Measurements from ENCODE around the gene FEM1A. TPM values are rescaled to one million over a fixed set of nuclear protein-coding genes. Genes with fewer than 3 reads are reported as not detected.
"Not testable (repeated sequence)": the region's sequence is repeated elsewhere in the genome, so short reads cannot be mapped to it uniquely, and the experiment has no call there.

Gene FEM1A
- total RNA-seq, 2 donors from 2014 or later: 9.3 to 11.4 TPM

DNA sequence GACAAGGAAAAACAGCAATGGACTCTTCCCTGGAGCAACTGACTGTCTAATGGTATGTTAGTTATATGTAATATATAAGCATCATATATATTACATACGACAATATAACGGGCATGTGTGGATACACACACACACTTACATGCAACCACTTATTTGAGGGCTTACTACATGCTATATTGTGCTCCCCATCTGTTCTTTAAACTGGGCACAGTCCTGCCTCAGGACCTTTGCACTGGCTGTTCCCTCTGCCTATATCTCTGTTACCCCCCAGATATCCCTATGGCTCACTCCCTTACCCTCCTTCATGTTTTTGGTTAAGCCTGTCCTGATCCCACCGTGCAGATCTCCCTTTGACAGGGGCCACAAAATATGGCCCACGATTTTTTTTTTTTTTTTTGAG, 29.7 kb downstream of the FEM1A start:
- Mint-ChIP-seq H3K9me3 (no peaks in the 10 kb centered on the region), H3K27ac (no peak overlapping the region), H3K36me3 (peaks cover 0 to 13% of the 10 kb centered on the region in 2 donors)
- DNase-seq (ENCODE audit: low spot score in 2 of 2) (no peak), ATAC-seq (no peak)

DNA sequence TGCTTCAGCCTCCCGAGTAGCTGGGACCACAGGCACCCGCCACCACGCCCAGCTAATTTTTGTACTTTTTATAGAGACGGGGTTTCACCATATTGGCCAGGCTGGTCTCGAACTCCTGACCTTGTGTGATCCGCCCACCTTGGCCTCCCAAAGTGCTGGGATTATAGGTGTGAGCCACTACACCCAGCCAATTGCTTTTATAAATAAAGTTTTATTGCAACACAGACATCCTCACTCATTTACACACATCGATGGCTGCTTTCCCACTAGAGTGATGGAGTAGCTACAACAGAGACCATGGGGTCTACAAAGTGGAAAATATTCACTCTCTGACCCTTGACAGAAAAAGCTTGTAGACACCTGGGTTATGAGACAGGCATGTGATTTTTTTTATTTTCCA, 30.8 kb downstream of the FEM1A start:
- not testable (repeated sequence) for H3K36me3 Mint-ChIP-seq; DNase-seq (ENCODE audit: low spot score in 2 of 2); ATAC-seq; H3K9me3 Mint-ChIP-seq; H3K27ac Mint-ChIP-seq

DNA sequence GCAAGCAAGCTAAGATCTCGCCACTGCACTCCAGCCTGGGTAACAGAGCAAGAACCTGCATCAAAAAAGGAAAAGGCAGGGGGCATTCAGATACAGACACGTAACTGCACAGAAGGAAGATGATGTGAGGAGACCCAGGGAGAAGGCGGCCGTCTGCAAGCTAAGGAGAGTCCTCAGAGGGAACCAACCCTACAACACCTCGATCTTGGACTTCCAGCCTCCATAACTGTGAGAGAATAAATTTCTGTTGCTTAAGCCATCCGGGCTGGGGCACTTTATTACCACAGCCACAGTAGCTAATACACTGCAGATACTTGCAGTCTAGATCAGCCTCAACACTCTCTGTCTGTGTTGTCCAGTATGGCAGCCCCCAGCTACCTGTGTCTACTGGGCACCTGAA, 32.0 kb downstream of the FEM1A start:
- Mint-ChIP-seq H3K9me3 (no peaks in the 10 kb centered on the region), H3K36me3 (no peaks in the 10 kb centered on the region), H3K27ac (peak overlapping the region in 1 of 2 donors; percentile 81)
- ATAC-seq (no peak), DNase-seq (ENCODE audit: low spot score in 2 of 2) (no peak)

DNA sequence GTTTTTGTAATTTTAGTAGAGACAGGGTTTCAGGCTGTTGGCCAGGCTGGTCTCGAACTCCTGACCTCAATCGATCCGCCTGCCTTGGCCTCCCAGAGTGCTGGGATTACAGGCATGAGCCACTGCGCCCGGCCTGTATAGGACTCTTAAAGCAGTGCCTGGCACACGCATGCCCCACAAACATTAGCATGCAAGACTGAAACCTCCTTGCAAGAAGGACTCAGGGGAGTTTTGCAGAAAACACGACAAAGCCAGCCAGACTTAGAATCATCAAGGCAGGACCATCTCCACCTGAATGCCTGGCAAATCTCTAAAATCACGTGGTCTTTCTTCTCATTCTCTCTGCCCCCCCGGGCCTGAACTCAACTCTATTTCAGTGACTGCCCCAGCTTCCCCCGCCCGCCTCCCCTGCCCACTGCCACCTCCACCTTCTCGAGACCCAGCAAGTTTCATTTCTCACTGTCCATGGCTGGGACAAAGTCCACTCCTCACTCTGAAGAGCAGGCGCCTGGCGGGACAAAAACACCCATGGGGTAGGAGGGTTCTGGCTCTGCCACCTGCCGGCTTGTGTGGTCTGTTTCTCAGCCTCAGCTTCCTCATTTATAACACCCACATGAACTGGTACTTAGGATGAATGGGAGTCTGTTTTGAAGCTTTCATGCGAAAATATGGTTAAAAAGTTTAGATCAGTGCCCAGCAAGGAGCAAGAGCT, 37.6 kb downstream of the FEM1A start:
- peak overlapping the region; percentile 62 to 68 for H3K27ac Mint-ChIP-seq
- DNase-seq (ENCODE audit: low spot score in 2 of 2) (no peak), ATAC-seq (no peak)
- H3K36me3 Mint-ChIP-seq: peaks cover 9 to 19% of the 10 kb centered on the region in 2 donors
- H3K9me3 Mint-ChIP-seq: no peaks in the 10 kb centered on the region

DNA sequence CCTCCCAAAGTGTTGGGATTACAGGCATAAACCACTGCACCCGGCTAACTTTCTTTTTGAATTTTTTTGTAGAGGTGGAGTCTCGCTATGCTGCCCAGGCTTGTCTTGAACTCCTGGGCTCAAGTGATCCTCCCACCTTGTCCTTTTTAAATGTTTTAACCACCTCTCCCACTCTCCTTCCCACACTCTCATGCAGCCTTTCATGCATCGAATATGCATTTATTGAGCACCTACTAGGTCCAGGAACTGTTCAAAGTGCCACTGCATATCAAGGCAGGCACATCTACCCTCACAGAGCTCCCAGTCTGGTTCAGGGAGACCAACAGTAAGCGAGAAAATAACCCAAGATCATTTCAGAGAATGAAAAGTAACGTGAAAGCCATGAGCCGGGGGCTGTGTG, 38.8 kb downstream of the FEM1A start:
- no peaks in the 10 kb centered on the region for H3K9me3 Mint-ChIP-seq
- peaks cover 9 to 19% of the 10 kb centered on the region in 2 donors for H3K36me3 Mint-ChIP-seq
- ATAC-seq: no peak
- H3K27ac Mint-ChIP-seq: peak overlapping the region; percentile 90 to 96
- DNase-seq (ENCODE audit: low spot score in 2 of 2): no peak

DNA sequence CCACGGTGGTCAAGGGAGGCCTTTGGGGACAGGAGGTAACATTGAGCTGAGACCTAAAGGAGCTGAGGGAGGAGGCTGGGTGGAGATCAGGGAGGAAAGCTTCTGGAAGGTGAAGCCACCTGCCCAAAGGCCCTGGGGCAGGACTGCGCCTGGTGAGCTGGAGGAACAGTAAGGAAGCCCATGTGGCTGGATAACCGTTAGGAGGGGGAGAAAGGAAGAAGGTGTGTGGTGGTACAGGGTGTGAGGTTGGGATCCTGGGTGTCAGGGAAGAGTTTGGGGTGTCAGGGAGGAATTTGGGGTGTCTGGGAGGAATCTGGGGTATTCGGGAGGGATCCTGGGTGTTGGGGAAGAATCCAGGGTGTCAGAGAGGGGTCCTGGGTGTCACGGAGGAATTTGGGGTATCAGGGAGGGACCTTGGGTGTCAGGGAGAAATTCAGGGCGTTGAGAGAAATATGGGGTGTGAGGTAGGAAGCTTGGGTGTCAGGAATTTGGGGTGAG, 39.3 kb downstream of the FEM1A start:
- H3K9me3 Mint-ChIP-seq: no peaks in the 10 kb centered on the region
- peaks cover 9 to 19% of the 10 kb centered on the region in 2 donors for H3K36me3 Mint-ChIP-seq
- H3K27ac Mint-ChIP-seq: peak overlapping the region; percentile 90 to 96
- DNase-seq (ENCODE audit: low spot score in 2 of 2) (no peak), ATAC-seq (no peak)

DNA sequence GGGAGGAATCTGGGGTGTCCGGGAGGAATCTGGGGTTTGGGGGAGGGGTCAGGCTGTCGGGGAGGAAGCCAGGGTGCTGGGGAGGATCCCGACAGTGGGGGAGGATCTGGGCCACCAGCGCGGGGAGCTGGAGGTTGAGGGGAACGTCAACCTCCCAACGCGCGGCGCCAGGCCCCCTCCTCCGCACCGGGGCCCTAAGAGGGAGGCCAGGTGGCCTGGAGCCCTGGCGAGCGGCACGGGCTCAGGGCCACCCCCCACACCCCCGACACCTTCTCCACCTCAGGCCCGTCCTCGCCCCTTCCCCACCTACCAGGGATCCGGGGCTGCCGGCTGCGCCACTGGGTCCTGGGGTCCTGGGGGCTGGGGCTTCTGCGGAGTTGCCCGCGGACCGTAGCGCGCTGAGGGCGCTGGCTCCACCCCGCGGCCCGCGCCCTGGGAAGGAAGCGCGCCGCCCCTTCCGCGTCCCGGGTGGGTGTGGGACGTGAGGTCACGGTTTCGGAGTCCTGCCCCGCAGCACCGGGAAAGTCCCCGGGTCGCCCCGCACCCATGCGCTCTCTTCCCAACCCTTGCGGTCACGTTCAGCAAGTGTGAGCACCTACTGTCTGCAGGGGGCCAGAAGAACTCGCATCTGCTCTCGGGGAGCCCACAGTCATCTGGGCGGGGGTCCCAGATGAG, 39.9 kb downstream of the FEM1A start, which contains the start of gene TICAM1:
TICAM1 (minus strand) TSS at position 409 of the 675 bp plus-strand sequence. CDS start 13,335 bp downstream, outside the sequence.
- DNase-seq (ENCODE audit: low spot score in 2 of 2): peak; percentile 74 to 88
- peak; percentile 93 to 98 for ATAC-seq
- H3K27ac Mint-ChIP-seq: peak within 1 kb of the TSS; percentile 90 to 96
- H3K9me3 Mint-ChIP-seq: no peaks in the 10 kb centered on the region
- peaks cover 9 to 19% of the 10 kb centered on the region in 2 donors for H3K36me3 Mint-ChIP-seq

DNA sequence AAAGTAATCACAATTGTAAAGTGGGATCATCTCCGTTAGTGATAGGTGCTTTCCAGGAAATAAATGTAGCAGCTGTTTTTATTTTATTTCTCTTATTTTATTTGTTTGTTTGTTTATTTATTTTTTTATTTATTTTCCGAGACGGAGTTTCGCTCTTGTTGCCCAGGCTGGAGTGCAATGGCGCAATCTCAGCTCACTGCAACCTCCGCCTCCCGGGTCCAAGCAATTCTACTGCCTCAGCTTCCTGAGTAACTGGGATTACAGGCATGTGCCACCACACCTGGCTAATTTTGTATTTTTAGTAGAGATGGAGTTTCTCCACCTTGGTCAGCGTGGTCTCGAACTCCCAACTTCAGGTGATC, 40.4 kb downstream of the FEM1A start:
- H3K9me3 Mint-ChIP-seq; ATAC-seq; DNase-seq (ENCODE audit: low spot score in 2 of 2): not testable (repeated sequence)
- Mint-ChIP-seq H3K36me3 (peaks cover 9 to 19% of the 10 kb centered on the region in 2 donors), H3K27ac (peak overlapping the region; percentile 65 to 90)

DNA sequence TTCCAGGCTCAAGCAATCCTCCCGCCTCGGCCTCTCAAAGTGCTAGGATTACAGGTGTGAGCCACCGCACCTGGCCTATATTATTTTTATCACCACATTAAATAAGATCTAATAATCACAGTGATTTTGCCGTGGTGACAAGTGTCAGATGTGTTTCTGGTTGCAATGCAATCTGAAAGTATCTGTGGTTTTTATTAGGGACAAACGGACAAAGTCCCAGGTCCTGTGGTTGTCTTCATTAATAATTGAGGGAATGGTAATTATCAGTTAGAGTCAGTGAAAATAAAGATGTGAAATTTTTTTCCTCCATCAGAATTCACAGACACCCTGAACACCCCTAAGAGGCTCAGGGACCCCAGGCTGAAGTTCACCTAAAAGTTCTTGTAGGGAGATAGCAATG, 41.2 kb downstream of the FEM1A start:
- Mint-ChIP-seq H3K27ac (no peak overlapping the region), H3K9me3 (no peaks in the 10 kb centered on the region), H3K36me3 (peaks cover 9 to 19% of the 10 kb centered on the region in 2 donors)
- ATAC-seq: no peak
- no peak for DNase-seq (ENCODE audit: low spot score in 2 of 2)

DNA sequence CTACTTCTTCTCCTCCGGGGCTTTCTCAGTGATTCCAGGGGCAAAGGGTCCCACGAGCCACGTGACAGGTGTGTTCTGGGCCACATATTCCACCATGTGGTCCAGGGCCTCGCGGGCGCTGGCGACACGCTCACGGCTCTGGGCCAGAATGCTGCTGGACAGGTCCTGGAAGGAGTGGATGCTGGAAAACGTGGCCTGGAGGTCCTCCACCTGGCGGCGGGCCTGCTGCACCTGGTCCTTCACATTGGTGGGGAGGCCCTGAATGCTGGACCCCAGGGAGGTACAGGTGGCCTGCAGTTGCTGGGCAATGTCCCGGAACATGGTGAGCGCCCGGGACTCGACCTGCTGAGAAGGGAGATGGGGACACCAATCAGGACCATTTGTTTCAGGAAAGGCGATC, 47.7 kb downstream of the FEM1A start:
- Mint-ChIP-seq H3K9me3 (no peaks in the 10 kb centered on the region), H3K27ac (peak overlapping the region in 1 of 2 donors; percentile 68), H3K36me3 (peaks cover 0 to 6% of the 10 kb centered on the region in 2 donors)
- ATAC-seq: no peak
- DNase-seq (ENCODE audit: low spot score in 2 of 2): no peak

DNA sequence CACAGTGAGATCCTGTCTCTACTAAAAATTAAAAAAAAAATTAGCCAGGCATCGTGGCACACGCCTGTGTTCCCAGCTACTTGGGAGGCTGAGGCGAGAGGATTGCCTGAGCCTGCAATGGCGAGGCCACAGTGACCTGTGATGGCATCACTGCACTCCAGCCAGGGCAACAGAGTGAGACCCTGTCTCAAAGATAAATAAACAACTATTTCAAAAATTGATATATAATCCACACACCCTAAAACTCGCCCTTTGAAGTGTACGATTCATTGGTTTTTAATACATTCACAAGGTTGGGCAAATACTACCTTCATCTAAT, 52.1 kb downstream of the FEM1A start:
- Mint-ChIP-seq H3K9me3 (no peaks in the 10 kb centered on the region), H3K36me3 (peaks cover 0 to 6% of the 10 kb centered on the region in 2 donors), H3K27ac (no peak overlapping the region)
- no peak for DNase-seq (ENCODE audit: low spot score in 2 of 2)
- no peak for ATAC-seq

DNA sequence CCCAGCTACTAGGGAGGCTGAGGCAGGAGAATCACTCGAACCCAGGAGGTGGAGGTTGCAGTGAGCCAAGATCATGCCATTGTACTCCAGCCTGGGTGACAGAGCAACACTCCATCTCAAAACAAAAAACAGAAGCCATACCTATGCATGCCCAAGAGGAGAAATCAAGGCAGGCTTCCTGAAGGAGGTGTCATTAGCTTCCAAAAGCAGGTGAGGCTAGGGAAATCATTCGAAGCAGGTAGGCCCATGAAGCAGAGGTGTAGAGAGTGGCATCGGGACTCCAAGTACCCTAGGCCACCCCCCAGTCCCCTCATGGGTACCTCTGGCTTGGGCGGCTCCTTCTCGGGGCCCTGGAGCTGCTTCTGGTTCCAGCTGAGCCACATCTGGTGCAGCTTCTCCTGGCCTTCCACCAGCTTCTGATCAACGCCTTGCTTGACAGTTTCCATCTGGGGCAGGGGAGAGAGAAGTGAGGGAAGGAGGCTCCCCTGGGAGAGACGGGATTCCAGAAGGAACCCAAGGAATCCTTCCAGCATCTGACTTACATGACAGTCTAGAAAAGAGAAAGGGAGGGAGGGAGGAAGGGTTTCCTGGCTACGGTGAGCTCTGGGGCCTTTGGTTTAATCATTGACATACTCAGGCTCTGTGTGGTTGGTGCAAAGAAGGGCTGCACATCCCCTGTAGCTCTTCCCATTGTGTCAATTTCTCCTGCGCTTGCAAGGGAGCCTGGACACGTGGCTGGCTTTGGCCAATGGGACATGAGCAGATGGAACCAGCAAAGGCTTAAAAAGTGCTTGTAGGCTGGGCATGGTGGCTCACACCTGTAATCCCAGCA, 53.0 kb downstream of the FEM1A start:
- DNase-seq (ENCODE audit: low spot score in 2 of 2) (no peak), ATAC-seq (no peak)
- Mint-ChIP-seq H3K36me3 (peaks cover 0 to 6% of the 10 kb centered on the region in 2 donors), H3K27ac (no peak overlapping the region), H3K9me3 (no peaks in the 10 kb centered on the region)

DNA sequence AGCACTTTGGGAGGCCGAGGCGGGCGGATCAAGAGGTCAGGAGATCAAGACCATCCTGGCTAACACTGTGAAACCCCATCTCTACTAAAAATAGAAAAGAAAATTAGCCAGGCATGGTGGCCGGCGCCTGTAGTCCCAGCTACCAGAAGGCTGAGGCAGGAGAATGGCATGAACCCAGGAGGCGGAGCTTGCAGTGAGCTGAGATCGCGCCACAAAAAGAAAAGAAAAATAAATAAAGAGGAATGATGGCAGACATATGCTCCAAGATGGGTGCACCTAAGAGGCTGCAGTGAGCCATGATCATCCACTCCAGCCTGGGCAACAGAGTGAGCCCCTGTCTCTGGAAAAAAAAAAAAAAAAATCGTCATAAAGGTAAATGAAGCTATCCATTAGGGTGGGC, 54.4 kb downstream of the FEM1A start:
- not testable (repeated sequence) for H3K27ac Mint-ChIP-seq; ATAC-seq; H3K9me3 Mint-ChIP-seq; DNase-seq (ENCODE audit: low spot score in 2 of 2); H3K36me3 Mint-ChIP-seq

DNA sequence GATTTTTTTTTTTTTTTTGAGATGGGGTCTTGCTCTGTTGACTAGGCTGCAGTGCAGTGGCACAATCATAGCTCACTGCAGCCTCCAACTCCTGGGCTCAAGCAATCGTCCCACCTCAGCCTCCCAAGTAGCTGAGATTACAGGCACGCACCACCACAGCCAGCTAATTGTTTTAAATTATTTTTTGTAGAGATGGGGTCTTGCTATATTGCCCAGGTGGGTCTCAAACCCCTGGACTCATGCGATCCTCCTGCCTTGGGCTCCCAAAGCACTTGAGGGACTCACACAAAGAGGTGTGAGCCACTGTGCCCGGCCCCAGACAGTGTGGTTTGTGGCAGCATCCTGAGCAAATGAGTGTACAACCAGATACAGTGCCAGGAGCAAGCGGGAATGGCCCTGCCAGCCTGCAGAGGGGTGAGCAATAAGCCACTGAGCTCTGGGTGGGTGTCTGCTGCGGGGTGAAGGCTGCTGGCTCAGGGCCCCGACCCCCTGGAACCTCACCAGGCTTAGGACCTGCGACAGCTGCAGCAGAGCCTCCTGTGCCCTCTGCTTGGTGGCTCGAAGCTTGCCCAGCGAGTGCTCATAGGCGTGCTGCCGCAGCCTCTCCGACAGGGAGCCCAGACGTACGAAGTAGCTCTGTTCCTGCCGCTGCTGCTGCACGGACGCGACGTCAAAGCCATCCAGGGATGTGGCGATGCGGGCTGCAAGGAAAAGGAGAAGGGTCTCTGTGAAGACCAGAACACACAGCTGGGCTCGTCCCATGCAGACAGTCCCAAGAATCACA, 55.8 kb downstream of the FEM1A start:
- Mint-ChIP-seq H3K27ac (no peak overlapping the region), H3K36me3 (no peaks in the 10 kb centered on the region), H3K9me3 (no peaks in the 10 kb centered on the region)
- no peak for ATAC-seq
- no peak for DNase-seq (ENCODE audit: low spot score in 2 of 2)

DNA sequence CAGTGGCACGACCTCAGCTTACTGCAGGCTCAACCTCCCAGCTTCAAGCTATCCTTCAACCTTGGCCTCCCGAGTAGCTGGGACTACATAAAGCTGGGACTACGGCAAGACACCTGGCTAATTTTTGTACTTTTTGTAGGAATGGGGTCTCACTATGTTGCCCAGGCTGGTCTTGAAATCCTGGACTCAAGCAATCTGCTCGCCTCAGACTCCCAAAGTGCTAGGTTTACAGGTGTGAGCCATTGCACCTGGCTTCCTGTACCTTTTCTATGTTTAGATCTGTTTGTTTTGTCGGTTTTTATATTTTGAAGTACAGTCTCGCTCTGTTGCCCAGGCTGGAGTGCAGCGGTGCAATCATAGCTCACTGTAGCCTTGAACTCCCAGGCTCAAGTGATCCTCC, 57.5 kb downstream of the FEM1A start:
- H3K9me3 Mint-ChIP-seq: no peaks in the 10 kb centered on the region
- no peak overlapping the region for H3K27ac Mint-ChIP-seq
- H3K36me3 Mint-ChIP-seq: no peaks in the 10 kb centered on the region

More for the DNA sequence above, 57.5 kb downstream of the FEM1A start:
- ATAC-seq: no peak
- no peak for DNase-seq (ENCODE audit: low spot score in 2 of 2)

All from activated naive CD4-positive, alpha-beta T cell treated with anti-CD3 and anti-CD28 coated beads, Interleukin-2, amount 50 U/mL, for 72 hours (primary cell).